ENCODE results near the gene MBD2. TPM values are rescaled to one million over a fixed set of nuclear protein-coding genes. Genes with fewer than 3 reads are reported as not detected.
A peak's percentile ranks its signal among the peaks of the same experiment; 100 is the strongest.

MBD2 gene
- total RNA-seq, 1 experiment from 2014 or later = 79.1 TPM

DNA sequence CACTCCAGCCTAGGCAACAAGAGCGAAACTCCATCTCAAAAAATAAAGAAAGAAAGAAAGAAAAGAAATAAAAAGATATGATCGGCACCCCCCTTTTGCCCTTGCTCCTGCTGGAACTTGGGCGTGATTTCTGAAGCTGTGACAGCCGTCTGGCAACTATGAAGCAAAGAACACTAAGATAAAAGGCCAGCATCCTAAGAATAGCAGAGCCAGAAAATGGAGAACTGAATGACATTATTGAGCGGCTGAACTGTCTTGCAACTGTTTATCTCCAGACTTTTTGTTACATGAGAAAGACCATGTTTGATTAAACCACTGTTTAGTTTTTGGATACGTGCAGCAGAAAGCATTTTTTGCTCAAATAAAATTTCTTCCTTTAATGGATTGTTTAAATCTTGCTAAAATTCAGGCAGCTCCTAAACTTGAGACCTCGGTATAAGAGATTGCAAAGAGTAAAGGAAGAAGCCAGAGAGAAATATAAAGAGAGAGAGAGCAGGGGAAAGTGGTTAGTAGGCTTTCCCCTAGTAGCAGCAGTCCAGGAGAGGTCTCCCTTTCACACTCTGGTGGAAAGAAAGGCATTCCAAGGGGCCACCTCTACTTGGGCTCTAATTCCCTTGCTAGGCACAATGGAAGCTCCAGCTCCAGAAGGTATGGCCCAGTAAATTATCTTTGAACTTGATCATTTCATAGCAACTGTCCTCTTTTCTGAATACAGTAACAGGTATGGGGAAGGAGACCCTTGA is 8.2 kb upstream of the MBD2 start:
- no peak overlapping the region for H3K4me2 ChIP-seq (ENCODE audit: low read length)
- H4K20me1 ChIP-seq (ENCODE audit: insufficient read depth) = no peaks in the 10 kb centered on the region
- TF ChIP-seq, protein P1, sequence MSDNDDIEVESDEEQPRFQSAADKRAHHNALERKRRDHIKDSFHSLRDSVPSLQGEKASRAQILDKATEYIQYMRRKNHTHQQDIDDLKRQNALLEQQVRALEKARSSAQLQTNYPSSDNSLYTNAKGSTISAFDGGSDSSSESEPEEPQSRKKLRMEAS (IDR thresholded peaks at IDR 0.05) = no peak
- TF ChIP-seq RAD21 (IDR thresholded peaks at IDR 0.05; ENCODE audit: low read depth) = peak; percentile 25; the same call in 1 of the 2 replicates
- H3K4me1 ChIP-seq (ENCODE audit: control insufficient read depth in 1 of 2, insufficient read depth in 2 of 2, low read length in 2 of 2) = no peaks in the 10 kb centered on the region
- intact Hi-C loops (cut with micrococcal nuclease) = no loop called here
- no peaks in the 10 kb centered on the region for H3K79me2 ChIP-seq (ENCODE audit: insufficient read depth, low read length)
- no peaks in the 10 kb centered on the region for H3K36me3 ChIP-seq (ENCODE audit: control insufficient read depth in 1 of 2, insufficient read depth in 2 of 2, low read length in 2 of 2)
- H3K9ac ChIP-seq (ENCODE audit: low read length) = no peak overlapping the region
- ChIA-PET POLR2A (interaction anchor here (1.2 kb wide), 1 partner anchor 38 kb away, joined by 3 read pairs; no protein-coding TSS in a partner anchor), CTCF (no interaction called here), RAD21 (ENCODE audit: low non-redundant PET in 1 of 2, low total read pairs in 2 of 2, uncharacterized antibody in 2 of 2, unreplicated experiment in 2 of 2) (no interaction called here)
- H3K9me3 ChIP-seq (ENCODE audit: control insufficient read depth in 1 of 2, insufficient read depth in 1 of 2, low read depth in 1 of 2, low read length in 2 of 2) = no peaks in the 10 kb centered on the region
- no peaks in the 10 kb centered on the region for H3K9me2 ChIP-seq (ENCODE audit: insufficient read depth)
- no peak for ATAC-seq
- no peaks in the 10 kb centered on the region for H3K27me3 ChIP-seq (ENCODE audit: insufficient read depth, low read length)
- no peak overlapping the region for H3K4me3 ChIP-seq (replicated peaks in 1 of 2; ENCODE audit: low read depth in 1 of 2, low read length in 2 of 2)
- H2AFZ ChIP-seq (ENCODE audit: low read depth, low read length, poor library complexity, severe bottlenecking) = no peak overlapping the region
- DNase-seq (ENCODE audit: low read depth, low spot score) = no peak
- BruUV-seq (replicated peaks) = no TSS peak
- no peak overlapping the region for H3K27ac ChIP-seq (ENCODE audit: low read depth, low read length)

DNA sequence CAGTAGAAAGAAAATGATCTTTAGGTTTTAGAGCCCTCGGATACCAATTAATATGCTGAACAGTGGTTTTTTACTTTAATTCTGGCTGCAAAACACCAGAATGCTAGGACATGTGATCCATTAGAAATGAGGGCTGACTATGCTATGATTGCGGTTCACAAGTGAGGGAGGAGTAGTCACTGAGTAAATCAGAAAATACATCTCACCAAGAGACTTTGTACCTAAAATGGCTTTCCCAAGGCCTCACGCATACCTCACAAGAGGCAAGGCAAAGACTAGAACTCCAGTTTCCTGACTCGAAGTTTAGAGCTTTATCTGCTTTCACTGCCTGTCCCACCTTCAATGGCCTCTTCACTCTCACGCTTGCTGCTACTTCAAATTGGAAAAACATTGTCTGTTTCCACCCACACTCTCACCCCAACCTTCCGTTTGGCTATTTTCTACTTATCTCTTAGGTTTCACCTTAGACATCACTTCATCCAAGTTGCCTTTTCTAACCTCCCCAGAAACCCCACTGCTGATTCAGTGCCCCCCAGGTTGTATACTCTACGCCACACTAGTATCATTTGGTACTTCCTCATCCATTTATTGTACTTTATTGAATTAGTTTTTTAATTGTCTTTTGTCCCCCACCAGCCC is 5.1 kb upstream of the MBD2 start:
- Histone ChIP-seq H4K20me1 (ENCODE audit: insufficient read depth) (no peaks in the 10 kb centered on the region), H3K36me3 (ENCODE audit: control insufficient read depth in 1 of 2, insufficient read depth in 2 of 2, low read length in 2 of 2) (no peaks in the 10 kb centered on the region), H3K4me2 (ENCODE audit: low read length) (no peak overlapping the region), H3K4me1 (ENCODE audit: control insufficient read depth in 1 of 2, insufficient read depth in 2 of 2, low read length in 2 of 2) (peaks cover 5 to 7% of the 10 kb centered on the region in 2 experiments), H3K9me2 (ENCODE audit: insufficient read depth) (no peaks in the 10 kb centered on the region), H2AFZ (ENCODE audit: low read depth, low read length, poor library complexity, severe bottlenecking) (no peak overlapping the region), H3K27me3 (ENCODE audit: insufficient read depth, low read length) (no peaks in the 10 kb centered on the region), H3K9me3 (ENCODE audit: control insufficient read depth in 1 of 2, insufficient read depth in 1 of 2, low read depth in 1 of 2, low read length in 2 of 2) (no peaks in the 10 kb centered on the region), H3K9ac (ENCODE audit: low read length) (no peak overlapping the region), H3K79me2 (ENCODE audit: insufficient read depth, low read length) (no peaks in the 10 kb centered on the region), H3K27ac (ENCODE audit: low read depth, low read length) (no peak overlapping the region), H3K4me3 (replicated peaks in 1 of 2; ENCODE audit: low read depth in 1 of 2, low read length in 2 of 2) (no peak overlapping the region)
- ChIA-PET RAD21 (ENCODE audit: low non-redundant PET in 1 of 2, low total read pairs in 2 of 2, uncharacterized antibody in 2 of 2, unreplicated experiment in 2 of 2) (no interaction called here), POLR2A (no interaction called here), CTCF (no interaction called here)
- no peak for DNase-seq (ENCODE audit: low read depth, low spot score)
- no peak for ATAC-seq
- BruUV-seq (replicated peaks) = no TSS peak
- TF ChIP-seq SP1 (IDR thresholded peaks at IDR 0.05; ENCODE audit: low read depth) (no peak), JUND (IDR thresholded peaks at IDR 0.05) (no peak), CBX3 (IDR thresholded peaks at IDR 0.05; ENCODE audit: low read depth) (no peak), EGR1 (IDR thresholded peaks at IDR 0.05; ENCODE audit: low read depth) (no peak), RAD21 (IDR thresholded peaks at IDR 0.05; ENCODE audit: low read depth) (no peak), POLR2A (IDR thresholded peaks at IDR 0.05; ENCODE audit: borderline replicate concordance, extremely low read depth, insufficient read depth, insufficient read length) (no peak), CEBPB (IDR thresholded peaks at IDR 0.05; ENCODE audit: low read depth) (no peak), ELF1 (IDR thresholded peaks at IDR 0.05; ENCODE audit: borderline replicate concordance, low read depth) (no peak), ZFX (IDR thresholded peaks at IDR 0.05) (no peak), ZNF274 (IDR thresholded peaks at IDR 0.05; ENCODE audit: low read depth, low read length) (no peak)
- TF ChIP-seq, protein P2, sequence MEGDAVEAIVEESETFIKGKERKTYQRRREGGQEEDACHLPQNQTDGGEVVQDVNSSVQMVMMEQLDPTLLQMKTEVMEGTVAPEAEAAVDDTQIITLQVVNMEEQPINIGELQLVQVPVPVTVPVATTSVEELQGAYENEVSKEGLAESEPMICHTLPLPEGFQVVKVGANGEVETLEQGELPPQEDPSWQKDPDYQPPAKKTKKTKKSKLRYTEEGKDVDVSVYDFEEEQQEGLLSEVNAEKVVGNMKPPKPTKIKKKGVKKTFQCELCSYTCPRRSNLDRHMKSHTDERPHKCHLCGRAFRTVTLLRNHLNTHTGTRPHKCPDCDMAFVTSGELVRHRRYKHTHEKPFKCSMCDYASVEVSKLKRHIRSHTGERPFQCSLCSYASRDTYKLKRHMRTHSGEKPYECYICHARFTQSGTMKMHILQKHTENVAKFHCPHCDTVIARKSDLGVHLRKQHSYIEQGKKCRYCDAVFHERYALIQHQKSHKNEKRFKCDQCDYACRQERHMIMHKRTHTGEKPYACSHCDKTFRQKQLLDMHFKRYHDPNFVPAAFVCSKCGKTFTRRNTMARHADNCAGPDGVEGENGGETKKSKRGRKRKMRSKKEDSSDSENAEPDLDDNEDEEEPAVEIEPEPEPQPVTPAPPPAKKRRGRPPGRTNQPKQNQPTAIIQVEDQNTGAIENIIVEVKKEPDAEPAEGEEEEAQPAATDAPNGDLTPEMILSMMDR (IDR thresholded peaks at IDR 0.05 in 2 of 3, conservative IDR thresholded peaks at IDR 0.05 in 1 of 3; ENCODE audit: borderline replicate concordance in 1 of 3, insufficient read depth in 1 of 3, low read depth in 2 of 3, low read length in 2 of 3) = no peak
- intact Hi-C loops (cut with micrococcal nuclease) = loop anchor here (10.0 kb wide), 3 partner anchors 135 to 445 kb away; no protein-coding TSS in a partner anchor

Measured in HCT116 (cell line).